ENCODE data around the gene GLRX.
"Not testable (repeated sequence)": the region's sequence is repeated elsewhere in the genome, so short reads cannot be mapped to it uniquely, and the experiment has no call there.

GLRX gene

DNA sequence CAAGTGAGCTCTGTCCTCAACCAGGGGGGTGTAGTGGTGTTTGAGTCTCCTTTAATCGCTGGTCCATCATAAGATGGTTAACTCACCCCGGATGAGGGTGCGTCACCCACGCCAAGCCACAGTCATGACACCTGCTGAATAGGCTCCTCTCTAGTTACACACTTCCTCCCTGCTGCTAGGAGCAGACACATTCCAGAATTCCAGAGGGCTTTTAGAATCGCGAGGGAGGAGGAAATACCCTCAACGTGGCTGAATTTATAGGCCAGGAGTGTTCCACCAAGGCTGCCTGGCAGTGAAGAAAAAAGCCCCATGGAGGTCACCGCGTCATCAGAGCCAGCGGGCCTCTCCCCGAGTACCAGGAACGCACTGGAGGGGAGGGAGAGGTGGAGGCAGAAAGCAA lies 5.1 kb downstream of the GLRX start:
- DNase-seq (ENCODE audit: extremely low spot score), result no peak
- CTCF ChIA-PET, result interaction anchor here (1.4 to 1.6 kb wide), 2 partner anchors 12 to 36 kb away, joined by 3 to 7 read pairs; no protein-coding TSS in a partner anchor
- POLR2A ChIA-PET, result no interaction called here
- no peak for TF ChIP-seq FOXA1 (IDR thresholded peaks at IDR 0.05)
- no peak for TF ChIP-seq SP1 (IDR thresholded peaks at IDR 0.05)
- TF ChIP-seq BHLHE40 (IDR thresholded peaks at IDR 0.05; ENCODE audit: borderline replicate concordance), result no peak
- no peak for TF ChIP-seq FOXK2 (IDR thresholded peaks at IDR 0.05)
- no peak for TF ChIP-seq ARNT (IDR thresholded peaks at IDR 0.05)
- no peak for TF ChIP-seq L3MBTL2 (conservative IDR thresholded peaks at IDR 0.05)

DNA sequence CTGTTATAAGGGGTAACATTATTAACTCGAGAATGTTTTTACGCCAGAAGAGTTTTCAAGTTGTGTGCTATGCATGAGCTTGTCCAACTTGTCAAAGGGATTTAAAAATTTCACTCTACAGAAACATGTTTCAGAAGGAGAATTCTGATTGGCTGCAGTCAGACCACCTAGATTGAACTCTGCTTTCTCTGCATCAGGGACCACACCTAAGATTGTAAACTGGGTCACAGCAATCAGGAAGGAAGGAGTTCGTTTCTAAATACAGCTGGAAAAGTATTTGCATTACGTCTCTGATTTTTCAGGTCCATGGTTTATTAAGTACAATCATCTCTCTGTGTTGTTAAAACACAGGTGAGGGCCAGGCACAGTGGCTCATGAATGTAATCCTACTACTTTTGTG lies 5.8 kb downstream of the GLRX start:
- CTCF ChIA-PET, result interaction anchor here (1.6 kb wide), 1 partner anchor 36 kb away, joined by 7 read pairs; no protein-coding TSS in a partner anchor
- DNase-seq (ENCODE audit: extremely low spot score), result no peak
- POLR2A ChIA-PET, result no interaction called here
- TF ChIP-seq SUZ12 (IDR thresholded peaks at IDR 0.05), result no peak
- TF ChIP-seq FOXK2 (IDR thresholded peaks at IDR 0.05), result no peak
- no peak for TF ChIP-seq L3MBTL2 (conservative IDR thresholded peaks at IDR 0.05)
- no peak for TF ChIP-seq HDGF (IDR thresholded peaks at IDR 0.05; ENCODE audit: borderline replicate concordance)
- TF ChIP-seq FOXM1 (IDR thresholded peaks at IDR 0.05; ENCODE audit: borderline replicate concordance), result no peak
- TF ChIP-seq SP1 (IDR thresholded peaks at IDR 0.05), result no peak
- no peak for TF ChIP-seq FOXA1 (IDR thresholded peaks at IDR 0.05)
- no peak for TF ChIP-seq ELF4 (IDR thresholded peaks at IDR 0.05)
- no peak for TF ChIP-seq NFRKB (IDR thresholded peaks at IDR 0.05)
- TF ChIP-seq ZNF384 (IDR thresholded peaks at IDR 0.05), result no peak
- TF ChIP-seq TARDBP (IDR thresholded peaks at IDR 0.05), result no peak
- no peak for TF ChIP-seq LEF1 (IDR thresholded peaks at IDR 0.05; ENCODE audit: borderline replicate concordance)

DNA sequence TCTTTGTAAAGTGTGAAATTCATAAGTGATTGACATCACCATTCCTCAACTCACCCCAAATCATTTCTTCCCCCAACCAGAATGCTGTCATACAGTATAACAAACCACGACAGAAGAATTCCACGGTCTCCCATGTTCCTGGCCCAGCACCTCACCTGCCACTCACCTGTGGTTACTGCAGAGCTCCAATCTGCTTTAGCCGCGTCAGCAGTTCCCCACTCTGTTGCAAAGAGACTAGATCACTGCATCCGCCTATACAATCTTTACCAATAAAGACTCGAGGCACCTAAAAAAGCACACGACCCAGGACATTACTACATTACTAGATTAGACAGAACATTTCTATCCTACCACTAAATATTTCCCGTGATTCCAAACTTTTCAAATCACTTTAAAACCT lies 6.2 kb downstream of the GLRX start:
- no peak for TF ChIP-seq FOXK2 (IDR thresholded peaks at IDR 0.05)
- TF ChIP-seq ELF4 (IDR thresholded peaks at IDR 0.05), result no peak
- no peak for TF ChIP-seq L3MBTL2 (conservative IDR thresholded peaks at IDR 0.05)
- TF ChIP-seq BHLHE40 (IDR thresholded peaks at IDR 0.05; ENCODE audit: borderline replicate concordance), result no peak
- TF ChIP-seq, protein P1, sequence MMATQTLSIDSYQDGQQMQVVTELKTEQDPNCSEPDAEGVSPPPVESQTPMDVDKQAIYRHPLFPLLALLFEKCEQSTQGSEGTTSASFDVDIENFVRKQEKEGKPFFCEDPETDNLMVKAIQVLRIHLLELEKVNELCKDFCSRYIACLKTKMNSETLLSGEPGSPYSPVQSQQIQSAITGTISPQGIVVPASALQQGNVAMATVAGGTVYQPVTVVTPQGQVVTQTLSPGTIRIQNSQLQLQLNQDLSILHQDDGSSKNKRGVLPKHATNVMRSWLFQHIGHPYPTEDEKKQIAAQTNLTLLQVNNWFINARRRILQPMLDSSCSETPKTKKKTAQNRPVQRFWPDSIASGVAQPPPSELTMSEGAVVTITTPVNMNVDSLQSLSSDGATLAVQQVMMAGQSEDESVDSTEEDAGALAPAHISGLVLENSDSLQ (IDR thresholded peaks at IDR 0.05), result no peak
- TF ChIP-seq LEF1 (IDR thresholded peaks at IDR 0.05; ENCODE audit: borderline replicate concordance), result no peak
- no peak for TF ChIP-seq SP1 (IDR thresholded peaks at IDR 0.05)
- no peak for TF ChIP-seq CTBP1 (IDR thresholded peaks at IDR 0.05; ENCODE audit: borderline replicate concordance)
- TF ChIP-seq ZNF384 (IDR thresholded peaks at IDR 0.05), result no peak
- no peak for TF ChIP-seq HDGF (IDR thresholded peaks at IDR 0.05; ENCODE audit: borderline replicate concordance)
- no peak for TF ChIP-seq FOXA1 (IDR thresholded peaks at IDR 0.05)
- TF ChIP-seq NFRKB (IDR thresholded peaks at IDR 0.05), result no peak
- TF ChIP-seq ARNT (IDR thresholded peaks at IDR 0.05), result no peak
- no peak for TF ChIP-seq FOXM1 (IDR thresholded peaks at IDR 0.05; ENCODE audit: borderline replicate concordance)
- no peak for TF ChIP-seq SUZ12 (IDR thresholded peaks at IDR 0.05)
- POLR2A ChIA-PET, result no interaction called here
- CTCF ChIA-PET, result interaction anchor here (1.6 kb wide), 1 partner anchor 35 kb away, joined by 7 read pairs; no protein-coding TSS in a partner anchor

DNA sequence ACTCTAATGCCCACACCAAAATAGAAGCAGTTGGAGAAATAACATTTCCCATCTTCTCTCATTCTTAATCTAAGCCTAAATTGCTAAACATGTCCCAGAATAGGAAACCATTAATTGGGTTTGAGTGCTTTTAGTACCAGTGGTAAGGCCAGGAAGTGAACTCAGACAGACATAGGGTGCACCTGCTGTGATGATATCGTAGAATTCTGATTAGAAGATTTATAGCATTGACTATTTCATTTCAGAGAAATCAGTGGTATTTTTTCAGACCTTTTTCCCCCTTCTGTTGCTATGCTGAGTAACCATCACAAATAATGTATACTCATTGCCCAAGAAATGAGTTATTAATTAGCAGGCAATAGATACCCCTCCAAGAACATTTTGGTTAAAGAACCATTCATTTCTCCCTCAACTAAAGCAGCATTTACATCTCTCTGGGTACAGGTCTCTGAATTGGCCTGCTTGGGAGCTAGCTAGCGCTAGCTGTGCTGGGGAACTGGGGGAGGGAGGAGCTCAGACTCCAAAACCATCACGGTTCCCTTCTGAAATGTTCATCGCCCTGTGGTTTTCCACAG lies 7.3 kb downstream of the GLRX start:
- DNase-seq (ENCODE audit: extremely low spot score), result no peak
- no peak for TF ChIP-seq LEF1 (IDR thresholded peaks at IDR 0.05; ENCODE audit: borderline replicate concordance)
- no peak for TF ChIP-seq ZNF384 (IDR thresholded peaks at IDR 0.05)
- no peak for TF ChIP-seq FOXM1 (IDR thresholded peaks at IDR 0.05; ENCODE audit: borderline replicate concordance)
- no peak for TF ChIP-seq SUZ12 (IDR thresholded peaks at IDR 0.05)
- no peak for TF ChIP-seq ELF4 (IDR thresholded peaks at IDR 0.05)
- TF ChIP-seq SP1 (IDR thresholded peaks at IDR 0.05), result no peak
- no peak for TF ChIP-seq FOXK2 (IDR thresholded peaks at IDR 0.05)
- no peak for TF ChIP-seq TARDBP (IDR thresholded peaks at IDR 0.05)
- TF ChIP-seq NFRKB (IDR thresholded peaks at IDR 0.05), result no peak
- no peak for TF ChIP-seq L3MBTL2 (conservative IDR thresholded peaks at IDR 0.05)
- no peak for TF ChIP-seq CTBP1 (IDR thresholded peaks at IDR 0.05; ENCODE audit: borderline replicate concordance)
- TF ChIP-seq, protein P1 (IDR thresholded peaks at IDR 0.05), result no peak
- TF ChIP-seq HDGF (IDR thresholded peaks at IDR 0.05; ENCODE audit: borderline replicate concordance), result no peak
- no peak for TF ChIP-seq ARNT (IDR thresholded peaks at IDR 0.05)
- TF ChIP-seq BHLHE40 (IDR thresholded peaks at IDR 0.05; ENCODE audit: borderline replicate concordance), result no peak
- CTCF ChIA-PET, result no interaction called here
- POLR2A ChIA-PET, result no interaction called here

More for the DNA sequence above, 6.2 kb downstream of the GLRX start:
- DNase-seq (ENCODE audit: extremely low spot score), result no peak

DNA sequence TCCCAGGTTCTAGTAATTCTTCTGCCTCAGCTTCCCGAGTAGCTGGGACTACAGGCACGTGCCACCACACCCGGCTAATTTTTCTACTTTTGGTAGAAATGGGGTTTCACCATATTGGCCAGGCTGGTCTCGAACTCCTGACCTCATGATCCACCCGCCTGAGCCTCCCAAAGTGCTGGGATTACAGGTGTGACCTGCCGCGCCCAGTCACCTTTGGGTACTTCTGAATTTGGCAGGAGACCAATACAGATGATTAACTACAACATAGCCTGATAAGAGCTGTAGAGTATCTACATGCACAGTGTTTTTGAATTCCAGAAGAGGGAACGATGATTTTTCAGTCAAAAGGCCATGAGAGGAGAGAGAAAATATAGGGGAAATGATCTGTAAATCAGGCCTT lies 9.5 kb downstream of the GLRX start:
- DNase-seq (ENCODE audit: extremely low spot score); CTCF ChIA-PET: not testable (repeated sequence)
- POLR2A ChIA-PET, result interaction anchor here (1.0 kb wide), 1 partner anchor 10 kb away, joined by 5 read pairs; the partner anchor contains the start of gene GLRX

DNA sequence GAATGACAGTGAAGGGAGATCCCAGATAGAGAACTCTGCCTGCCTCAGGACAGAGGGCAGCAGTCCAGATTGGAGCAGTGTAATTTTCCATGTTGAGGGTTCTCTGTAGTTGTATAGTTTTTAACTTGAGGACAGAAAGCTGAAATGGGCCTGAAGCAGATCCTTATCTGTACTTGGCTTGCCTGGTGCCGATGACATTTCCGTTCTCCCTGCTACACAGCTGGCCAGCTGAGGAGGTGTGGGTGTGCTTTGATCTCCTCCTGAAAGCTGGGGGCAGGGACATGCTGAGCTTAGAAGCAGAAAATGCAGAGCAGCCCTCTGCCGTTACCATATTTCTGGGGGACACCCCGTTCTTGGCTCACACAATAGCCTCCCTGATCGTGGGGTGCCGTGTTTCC lies 10.5 kb downstream of the GLRX start:
- TF ChIP-seq FOXM1 (IDR thresholded peaks at IDR 0.05; ENCODE audit: borderline replicate concordance) (no peak), ELF4 (IDR thresholded peaks at IDR 0.05) (no peak), ARNT (IDR thresholded peaks at IDR 0.05) (no peak), BHLHE40 (IDR thresholded peaks at IDR 0.05; ENCODE audit: borderline replicate concordance) (no peak), L3MBTL2 (conservative IDR thresholded peaks at IDR 0.05) (no peak), SUZ12 (IDR thresholded peaks at IDR 0.05) (no peak), FOXK2 (IDR thresholded peaks at IDR 0.05) (no peak), NFRKB (IDR thresholded peaks at IDR 0.05) (no peak), SP1 (IDR thresholded peaks at IDR 0.05) (no peak)
- POLR2A ChIA-PET, result interaction anchor here (1.0 kb wide), 1 partner anchor 11 kb away, joined by 5 read pairs; the partner anchor contains the start of gene GLRX
- no peak for DNase-seq (ENCODE audit: extremely low spot score)
- CTCF ChIA-PET, result interaction anchor here (1.1 kb wide), 1 partner anchor 31 kb away, joined by 3 read pairs; no protein-coding TSS in a partner anchor

DNA sequence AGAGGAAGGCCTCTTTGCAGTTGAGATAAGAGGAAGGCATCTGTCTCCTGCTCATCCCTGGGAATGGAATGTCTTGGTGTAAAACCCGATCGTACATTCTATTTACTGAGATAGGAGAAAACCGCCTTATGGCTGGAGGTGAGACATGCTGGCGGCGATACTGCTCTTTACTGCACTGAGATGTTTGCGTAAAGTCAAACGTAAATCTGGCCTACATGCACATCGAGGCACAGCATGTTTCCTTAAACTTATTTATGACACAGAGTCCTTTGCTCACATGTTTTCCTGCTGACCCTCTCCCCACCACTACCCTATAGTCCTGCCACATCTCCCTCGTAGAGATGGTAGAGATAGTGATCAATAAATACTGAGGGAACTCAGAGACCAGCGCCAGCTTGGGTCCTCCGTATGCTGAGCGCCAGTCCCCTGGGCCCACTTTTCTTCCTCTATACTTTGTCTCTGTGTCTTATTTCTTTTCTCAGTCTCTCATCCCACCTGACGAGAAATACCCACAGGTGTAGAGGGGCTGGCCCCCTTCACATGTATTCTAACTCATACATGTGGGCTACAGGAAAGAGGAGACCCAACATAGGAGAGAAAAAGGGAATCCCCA lies 11.0 kb downstream of the GLRX start:
- POLR2A ChIA-PET; DNase-seq (ENCODE audit: extremely low spot score): not testable (repeated sequence)
- CTCF ChIA-PET, result interaction anchor here (1.1 kb wide), 1 partner anchor 30 kb away, joined by 3 read pairs; no protein-coding TSS in a partner anchor

DNA sequence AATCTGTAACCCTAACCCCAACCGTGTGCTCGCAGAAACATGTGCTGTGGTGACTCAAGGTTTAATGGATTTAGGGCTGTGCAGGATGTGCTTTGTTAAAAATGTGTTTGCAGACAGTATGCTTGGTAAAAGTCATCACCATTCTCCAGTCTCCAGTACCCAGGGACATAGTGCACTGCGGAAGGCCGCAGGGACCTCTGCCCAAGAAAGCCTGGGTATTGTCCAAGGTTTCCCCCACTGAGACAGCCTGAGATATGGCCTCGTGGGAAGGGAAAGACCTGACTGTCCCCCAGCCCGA lies 11.5 kb downstream of the GLRX start:
- POLR2A ChIA-PET, CTCF ChIA-PET: not testable (repeated sequence)

More for the DNA sequence above, 11.5 kb downstream of the GLRX start:
- DNase-seq (ENCODE audit: extremely low spot score), result not testable (repeated sequence)
